HepG2 (cell line): ENCODE data around the gene CACNA1G. TPM values are rescaled to one million over a fixed set of nuclear protein-coding genes. Genes with fewer than 3 reads are reported as not detected.

ENCODE experiments used
- ATAC-seq: fragments of 200-7000 bp; cut with Tn5 transposase; 3 replicates; pipeline ENCODE4 v1.9.1; 2020; ENCODE audit warnings: mild to moderate bottlenecking, moderate library complexity
- BruUV-seq: library from RNA; stranded (reverse); fragments of 400-500 nt; replicated peaks from 2 replicates; lab custom pipeline; 2021; lab: Mats Ljungman, UMichigan
- CTCF ChIA-PET: fragments of 300-600 bp; formaldehyde crosslinking; extraction: SDS; loops from one replicate; lab custom pipeline; 2021; ENCODE audit warnings: low total read pairs, inconsistent platforms, low intra/inter-chr PET ratio; lab: Yijun Ruan, JAX
- POLR2A ChIA-PET: fragments of 350-600 bp; sonication (Branson Sonifier 250); formaldehyde crosslinking; loops from one replicate; lab custom pipeline; 2020; ENCODE audit warnings: antibody characterized with exemption, inconsistent platforms; lab: Yijun Ruan, JAX
- DNase-seq: peaks from one replicate; pipeline ENCODE4 v3.0.0-alpha.2; 2015; ENCODE audit warnings: low spot score
- FAIRE-seq: peaks from 3 replicates; lab custom pipeline; 2011; peaks lifted over from hg19 to GRCh38; lab: Jason Lieb, UNC
- H2AFZ ChIP-seq: one replicate; pipeline ENCODE4 v1.6.1; 2011; ENCODE audit warnings: low read length, inconsistent platforms
- H3K27ac ChIP-seq: fragments of 300-600 bp; 3 replicates; pipeline ENCODE4 v1.8.0; 2011; ENCODE audit warnings: mixed run types, mild to moderate bottlenecking, mixed read lengths, low read length, inconsistent platforms; ENCODE audit not compliant: insufficient read depth; ENCODE audit errors: extremely low read length
- H3K27me3 ChIP-seq, 2 experiments: fragments of 200-600 bp in 1 of 2; 2 replicates in 1 of 2; 3 replicates in 1 of 2; pipeline versions ENCODE4 v1.6.0 to v1.8.0; 2011; ENCODE audit warnings: low read length in 2 of 2, mild to moderate bottlenecking in 2 of 2, moderate library complexity in 2 of 2, inconsistent platforms in 1 of 2; ENCODE audit not compliant: insufficient read depth in 2 of 2, control insufficient read depth in 1 of 2
- H3K36me3 ChIP-seq, 2 experiments: fragments of 200-600 bp in 1 of 2; replicated peaks in 1 of 2; 2 replicates in 1 of 2; 3 replicates in 1 of 2; pipeline versions ENCODE4 v1.5.1 to v1.8.0; 2011; ENCODE audit warnings: low read length in 2 of 2, inconsistent platforms in 1 of 2; ENCODE audit not compliant: insufficient read depth in 2 of 2, control insufficient read depth in 1 of 2
- H3K4me1 ChIP-seq: 2 replicates; pipeline ENCODE4 v1.5.1; 2012; ENCODE audit warnings: low read length, inconsistent platforms; ENCODE audit not compliant: insufficient read depth
- H3K4me2 ChIP-seq: 2 replicates; pipeline ENCODE4 v1.6.0; 2011; ENCODE audit warnings: low read depth, low read length, inconsistent platforms
- H3K4me3 ChIP-seq, 3 experiments: fragments of 200-600 bp in 1 of 3; sonication (generic), shearing (Covaris generic) in 1 of 3; replicated peaks in 1 of 3; 2 replicates each; pipeline ENCODE4 v1.5.1; 2011 to 2016; ENCODE audit warnings: low read length in 3 of 3, inconsistent platforms in 2 of 3, low read depth in 2 of 3, mild to moderate bottlenecking in 2 of 3, control low read depth in 1 of 3, mixed read lengths in 1 of 3; ENCODE audit not compliant: insufficient read depth in 1 of 3
- H3K79me2 ChIP-seq: one replicate; pipeline ENCODE4 v1.6.1; 2011; ENCODE audit warnings: low read length, inconsistent platforms; ENCODE audit not compliant: insufficient read depth
- H3K9ac ChIP-seq: 2 replicates; pipeline ENCODE4 v1.6.0; 2011; ENCODE audit warnings: mild to moderate bottlenecking, low read depth, low read length, inconsistent platforms; ENCODE audit not compliant: insufficient read depth
- H3K9me3 ChIP-seq: 2 replicates; pipeline ENCODE4 v1.5.1; 2012; ENCODE audit warnings: mild to moderate bottlenecking, low read length
- H4K20me1 ChIP-seq: 2 replicates; pipeline ENCODE4 v1.6.0; 2011; ENCODE audit warnings: inconsistent platforms, mild to moderate bottlenecking, low read length, moderate library complexity; ENCODE audit not compliant: insufficient read depth
- CSRNP2 ChIP-seq: sonication (generic); formaldehyde crosslinking; conservative IDR thresholded peaks from 2 replicates; pipeline ENCODE4 v1.8.0; 2022; ENCODE audit warnings: low read depth, missing genetic modification reagents
- FOXC1 ChIP-seq: sonication (generic); formaldehyde crosslinking; IDR thresholded peaks from 2 replicates; pipeline ENCODE4 v1.8.0; 2022; ENCODE audit warnings: mild to moderate bottlenecking, missing genetic modification reagents, borderline replicate concordance
- HOXA5 ChIP-seq: sonication (generic); formaldehyde crosslinking; IDR thresholded peaks from 2 replicates; pipeline ENCODE4 v1.4.0; 2020; ENCODE audit warnings: missing genetic modification reagents
- MIER3 ChIP-seq: IDR thresholded peaks from 2 replicates; pipeline ENCODE4 v1.6.1; 2016; ENCODE audit warnings: missing compliant biosample characterization, borderline replicate concordance
- SOX6 ChIP-seq, 2 experiments: fragments of 450-650 bp in 1 of 2; sonication (generic) in 1 of 2; formaldehyde crosslinking in 1 of 2; IDR thresholded peaks; 2 replicates each; pipeline versions ENCODE4 v1.4.0 to v1.6.1; 2017 to 2020; ENCODE audit warnings: antibody characterized with exemption in 1 of 2, mild to moderate bottlenecking in 1 of 2, missing genetic modification reagents in 1 of 2
- TBL1XR1 ChIP-seq: fragments of 150-350 bp; IDR thresholded peaks from 2 replicates; pipeline ENCODE4 v1.6.1; 2014; ENCODE audit warnings: borderline replicate concordance, low read length; ENCODE audit not compliant: partially characterized antibody
- TEF ChIP-seq: sonication (generic); formaldehyde crosslinking; IDR thresholded peaks from 2 replicates; pipeline ENCODE4 v1.5.0; 2020; ENCODE audit warnings: missing genetic modification reagents
- U2AF2 ChIP-seq: fragments of 200-400 bp; formaldehyde crosslinking; IDR thresholded peaks from 2 replicates; pipeline ENCODE4 v1.6.1; 2017; ENCODE audit warnings: low read depth, mild to moderate bottlenecking, low read length
- ZNF17 ChIP-seq: sonication (generic); formaldehyde crosslinking; IDR thresholded peaks from 2 replicates; pipeline ENCODE4 v1.5.0; 2020; ENCODE audit warnings: mild to moderate bottlenecking, missing genetic modification reagents
- ZNF24 ChIP-seq: fragments of 450-650 bp; IDR thresholded peaks from 2 replicates; pipeline ENCODE4 v1.6.1; 2017; ENCODE audit warnings: antibody characterized with exemption, mild to moderate bottlenecking
- ZNF333 ChIP-seq: sonication (generic); formaldehyde crosslinking; IDR thresholded peaks from 2 replicates; pipeline ENCODE4 v1.4.0; 2020; ENCODE audit warnings: mild to moderate bottlenecking, missing genetic modification reagents, borderline replicate concordance
- WGBS: methylation state at CpG from one replicate; pipeline ENCODE4 v1.1.6; 2017; ENCODE audit warnings: low lambda C conversion rate; 5-methylcytosine and 5-hydroxymethylcytosine counted together
- in situ Hi-C: cut with HindIII; loops from 2 replicates; pipeline ENCODE4 v1.10.0; 2017; ENCODE audit warnings: low pct_unique_long_range_greater_than_20kb; ENCODE audit not compliant: extremely low pct_ligation_motif_present
- intact Hi-C: fragments of 100-400 bp; cut with micrococcal nuclease; formaldehyde crosslinking; loops from one replicate; pipeline ENCODE4 v1.10.0; 2022; ENCODE audit not compliant: unreplicated experiment
- polyA plus RNA-seq, 8 experiments: library from polyadenylated mRNA; depleted of rRNA in 3 of 8; stranded (reverse) in 7 of 8; unstranded in 1 of 8; fragments of >200 nt; fragmentation: Illumina TruSeq in 4 of 8; extraction: Trizol in 4 of 8; gene quantifications; 2 replicates each; pipeline versions ENCODE4 v1.2.1 to v1.2.3, GENCODE V29; 2011 to 2016; ENCODE audit warnings: low read depth in 4 of 8, missing spikeins in 1 of 8, mixed read lengths in 1 of 8; ENCODE audit not compliant: insufficient read depth in 1 of 8
- total RNA-seq, 5 experiments: library from RNA; depleted of rRNA; stranded (reverse); fragments of >200 nt; fragmentation: Illumina TruSeq; extraction: Trizol; gene quantifications; 2 replicates each; pipeline ENCODE4 v1.2.3, GENCODE V29; 2016; ENCODE audit warnings: low read depth in 1 of 5
- TF ChIP-seq, protein P1 (sequence below): sonication (generic); formaldehyde crosslinking; IDR thresholded peaks from 2 replicates; pipeline ENCODE4 v1.8.1; 2023; ENCODE audit warnings: mild to moderate bottlenecking, moderate library complexity, missing genetic modification reagents
- TF ChIP-seq, protein P2 (sequence below): sonication (generic); formaldehyde crosslinking; IDR thresholded peaks from 2 replicates; pipeline ENCODE4 v1.4.0; 2020; ENCODE audit warnings: mild to moderate bottlenecking, missing genetic modification reagents

CACNA1G gene
- total and polyA plus RNA-seq, 2 of the 13 experiments (the other 11 are each of a cell fraction or from before 2014, with no cell fraction given) = 0.02 TPM; not detected in 1

GRCh38 chr17:50594892-50595291, 34.4 kb downstream of the CACNA1G start:
- Histone ChIP-seq H3K9me3 (no peaks in the 10 kb centered on the region), H3K27me3 (peaks cover 33 to 89% of the 10 kb centered on the region in 2 experiments; a peak in 4 of 5 replicates), H3K36me3 (no peaks in the 10 kb centered on the region; a peak in 1 of 5 replicates), H4K20me1 (no peaks in the 10 kb centered on the region; the same call in 1 of the 2 replicates), H2AFZ (no peak overlapping the region), H3K79me2 (no peaks in the 10 kb centered on the region), H3K4me2 (no peak overlapping the region), H3K9ac (no peak overlapping the region), H3K4me3 (no peak overlapping the region), H3K4me1 (0 out of 2 replicates have a peak, but pooled peaks cover 12% of the 10 kb centered on the region), H3K27ac (no peak overlapping the region)
- BruUV-seq = no TSS peak
- WGBS = 42% methylated on average over 21 of the region's 21 CpGs
- in situ Hi-C loops = no loop called here
- DNase-seq (no peak), ATAC-seq (no peak), FAIRE-seq (no peak)
- ChIA-PET CTCF (no interaction called here), POLR2A (no interaction called here)
- intact Hi-C loops = no loop called here
- TF ChIP-seq ZNF24 = no peak
- TF ChIP-seq TEF (CRISPR knock-in tag) = no peak
- TF ChIP-seq FOXC1 (CRISPR knock-in tag) = no peak
- TF ChIP-seq, protein P1, sequence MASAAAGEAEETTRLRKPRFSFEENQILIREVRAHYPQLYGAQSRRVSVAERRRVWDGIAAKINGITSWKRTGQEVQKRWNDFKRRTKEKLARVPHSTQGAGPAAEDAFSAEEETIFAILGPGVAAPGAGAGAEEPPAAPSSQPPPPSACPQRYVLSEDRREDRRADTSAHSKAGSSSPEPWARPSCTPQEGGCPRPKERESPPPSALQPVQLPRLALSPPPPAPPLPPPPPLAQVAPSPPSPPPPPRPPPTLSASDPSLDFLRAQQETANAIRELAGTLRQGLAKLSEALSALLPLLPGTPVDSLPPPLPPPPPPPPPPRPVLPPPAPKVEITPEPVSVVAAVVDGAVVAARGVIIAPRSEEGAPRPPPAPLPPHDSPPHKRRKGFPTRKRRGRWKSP (CRISPR knock-in tag) = no peak
- TF ChIP-seq HOXA5 (CRISPR knock-in tag) = no peak
- no peak for TF ChIP-seq SOX6 (IDR thresholded peaks at IDR 0.05)
- TF ChIP-seq SOX6 (CRISPR knock-in tag; IDR thresholded peaks at IDR 0.05) = no peak
- TF ChIP-seq MIER3 (CRISPR knock-in tag) = no peak
- no peak for TF ChIP-seq ZNF17 (CRISPR knock-in tag)
- TF ChIP-seq, protein P2, sequence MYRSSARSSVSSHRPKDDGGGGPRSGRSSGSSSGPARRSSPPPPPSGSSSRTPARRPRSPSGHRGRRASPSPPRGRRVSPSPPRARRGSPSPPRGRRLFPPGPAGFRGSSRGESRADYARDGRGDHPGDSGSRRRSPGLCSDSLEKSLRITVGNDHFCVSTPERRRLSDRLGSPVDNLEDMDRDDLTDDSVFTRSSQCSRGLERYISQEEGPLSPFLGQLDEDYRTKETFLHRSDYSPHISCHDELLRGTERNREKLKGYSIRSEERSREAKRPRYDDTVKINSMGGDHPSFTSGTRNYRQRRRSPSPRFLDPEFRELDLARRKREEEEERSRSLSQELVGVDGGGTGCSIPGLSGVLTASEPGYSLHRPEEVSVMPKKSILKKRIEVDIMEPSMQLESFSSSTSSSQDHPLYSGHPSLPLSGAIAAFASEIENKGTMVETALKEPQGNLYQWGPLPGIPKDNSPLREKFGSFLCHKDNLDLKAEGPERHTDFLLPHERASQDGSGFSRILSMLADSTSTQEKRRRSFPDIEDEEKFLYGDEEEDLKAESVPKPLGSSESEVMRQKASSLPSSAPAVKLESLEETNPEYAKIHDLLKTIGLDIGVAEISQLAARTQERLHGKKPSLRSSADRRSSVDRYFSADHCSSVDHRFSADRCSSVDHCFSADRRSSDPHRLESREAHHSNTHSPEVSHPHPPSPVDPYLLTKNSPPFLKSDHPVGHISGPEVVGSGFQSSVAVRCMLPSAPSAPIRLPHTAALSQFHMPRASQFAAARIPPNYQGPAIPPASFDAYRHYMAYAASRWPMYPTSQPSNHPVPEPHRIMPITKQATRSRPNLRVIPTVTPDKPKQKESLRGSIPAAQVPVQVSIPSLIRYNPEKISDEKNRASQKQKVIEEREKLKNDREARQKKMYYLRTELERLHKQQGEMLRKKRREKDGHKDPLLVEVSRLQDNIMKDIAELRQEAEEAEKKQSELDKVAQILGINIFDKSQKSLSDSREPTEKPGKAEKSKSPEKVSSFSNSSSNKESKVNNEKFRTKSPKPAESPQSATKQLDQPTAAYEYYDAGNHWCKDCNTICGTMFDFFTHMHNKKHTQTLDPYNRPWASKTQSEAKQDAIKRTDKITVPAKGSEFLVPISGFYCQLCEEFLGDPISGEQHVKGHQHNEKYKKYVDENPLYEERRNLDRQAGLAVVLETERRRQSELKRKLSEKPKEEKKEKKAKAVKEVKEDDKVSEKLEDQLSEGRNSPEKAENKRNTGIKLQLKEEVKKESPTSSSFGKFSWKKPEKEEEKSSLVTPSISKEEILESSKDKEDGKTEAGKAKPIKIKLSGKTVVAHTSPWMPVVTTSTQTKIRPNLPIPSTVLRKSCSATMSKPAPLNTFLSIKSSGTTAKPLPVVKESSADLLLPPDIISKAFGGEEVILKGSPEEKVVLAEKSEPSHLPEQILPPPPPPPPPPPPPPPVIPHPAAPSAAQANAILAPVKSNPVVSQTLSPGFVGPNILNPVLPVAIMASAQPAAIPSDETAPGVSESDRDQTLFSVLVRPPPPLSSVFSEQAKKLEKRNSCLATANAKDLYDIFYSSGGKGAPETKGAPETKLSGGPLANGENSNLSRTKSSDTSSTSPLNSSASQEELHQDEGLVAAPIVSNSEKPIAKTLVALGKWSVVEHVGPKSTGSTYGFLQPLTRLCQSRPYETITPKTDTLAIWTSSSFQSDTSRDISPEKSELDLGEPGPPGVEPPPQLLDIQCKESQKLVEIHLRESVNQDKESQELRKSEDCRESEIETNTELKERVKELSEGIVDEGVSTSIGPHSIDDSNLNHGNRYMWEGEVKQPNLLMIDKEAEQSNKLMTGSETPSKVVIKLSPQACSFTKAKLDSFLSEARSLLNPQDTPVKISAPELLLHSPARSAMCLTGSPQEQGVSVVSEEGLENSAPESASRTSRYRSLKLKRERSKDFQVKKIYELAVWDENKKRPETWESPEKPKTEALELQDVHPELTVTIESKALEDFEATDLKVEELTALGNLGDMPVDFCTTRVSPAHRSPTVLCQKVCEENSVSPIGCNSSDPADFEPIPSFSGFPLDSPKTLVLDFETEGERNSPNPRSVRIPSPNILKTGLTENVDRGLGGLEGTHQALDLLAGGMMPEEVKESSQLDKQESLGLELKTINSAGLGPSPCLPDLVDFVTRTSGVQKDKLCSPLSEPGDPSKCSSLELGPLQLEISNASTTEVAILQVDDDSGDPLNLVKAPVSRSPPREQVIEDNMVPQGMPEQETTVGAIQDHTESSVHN (CRISPR knock-in tag) = no peak
- no peak for TF ChIP-seq TBL1XR1
- no peak for TF ChIP-seq U2AF2
- no peak for TF ChIP-seq CSRNP2 (CRISPR knock-in tag)
- TF ChIP-seq ZNF333 (CRISPR knock-in tag) = no peak
